HG03066 (cell line): Measurements from ENCODE around the gene EHMT2.
"Not testable (repeated sequence)": the region's sequence is repeated elsewhere in the genome, so short reads cannot be mapped to it uniquely, and the experiment has no call there.

Experiments
- ATAC-seq: cut with Tn5 transposase; IDR thresholded peaks from one replicate; pipeline ENCODE4 v1.9.1; 2021; ENCODE audit warnings: low read depth; ENCODE audit not compliant: unreplicated experiment

The EHMT2 gene

GRCh38 chr6:31915756-31916155 is 18.3 kb upstream of the EHMT2 start:
- no peak for ATAC-seq

- no peak for ATAC-seq
These were observed 17.9 kb upstream of the EHMT2 start for GRCh38 chr6:31915351-31915750.

GRCh38 chr6:31911826-31912585 is 14.5 kb upstream of the EHMT2 start:
- ATAC-seq, result no peak

GRCh38 chr6:31909298-31909697 is 11.8 kb upstream of the EHMT2 start:
- not testable (repeated sequence) for ATAC-seq

- no peak for ATAC-seq
These were observed 11.3 kb upstream of the EHMT2 start for GRCh38 chr6:31908791-31909190.

- ATAC-seq, result not testable (repeated sequence)
These were observed 10.8 kb upstream of the EHMT2 start for GRCh38 chr6:31908255-31908654.

GRCh38 chr6:31907158-31907813 is 9.8 kb upstream of the EHMT2 start:
- no peak for ATAC-seq

- not testable (repeated sequence) for ATAC-seq
These were observed 9.2 kb upstream of the EHMT2 start for GRCh38 chr6:31906727-31907126.

GRCh38 chr6:31906122-31906521 is 8.6 kb upstream of the EHMT2 start:
- no peak for ATAC-seq

- no peak for ATAC-seq
These were observed 7.5 kb upstream of the EHMT2 start for GRCh38 chr6:31905041-31905440.

GRCh38 chr6:31903957-31904356 is 6.5 kb upstream of the EHMT2 start:
- no peak for ATAC-seq

- ATAC-seq, result peak; percentile 44
These were observed 4.6 kb upstream of the EHMT2 start, which contains the start of gene ZBTB12 for GRCh38 chr6:31901953-31902643. Gene ZBTB12 (minus strand): TSS chr6:31902086. CDS start chr6:31901305, 781 bp downstream.

GRCh38 chr6:31901415-31901952 is 4.0 kb upstream of the EHMT2 start:
- ATAC-seq, result no peak

- no peak for ATAC-seq
These were observed 3.5 kb upstream of the EHMT2 start for GRCh38 chr6:31900917-31901414.

- no peak for ATAC-seq
These were observed 2.6 kb upstream of the EHMT2 start for GRCh38 chr6:31899882-31900722.

GRCh38 chr6:31899215-31899614 is 1.7 kb upstream of the EHMT2 start:
- no peak for ATAC-seq

GRCh38 chr6:31898383-31899011 is 999 bp upstream of the EHMT2 start:
- ATAC-seq, result no peak

GRCh38 chr6:31896856-31897611 is 464 bp downstream of the EHMT2 start:
- no peak for ATAC-seq

GRCh38 chr6:31896493-31896855 is 1.0 kb downstream of the EHMT2 start:
- ATAC-seq, result no peak
